ENCODE measurements around the gene RHEB.

DNA sequence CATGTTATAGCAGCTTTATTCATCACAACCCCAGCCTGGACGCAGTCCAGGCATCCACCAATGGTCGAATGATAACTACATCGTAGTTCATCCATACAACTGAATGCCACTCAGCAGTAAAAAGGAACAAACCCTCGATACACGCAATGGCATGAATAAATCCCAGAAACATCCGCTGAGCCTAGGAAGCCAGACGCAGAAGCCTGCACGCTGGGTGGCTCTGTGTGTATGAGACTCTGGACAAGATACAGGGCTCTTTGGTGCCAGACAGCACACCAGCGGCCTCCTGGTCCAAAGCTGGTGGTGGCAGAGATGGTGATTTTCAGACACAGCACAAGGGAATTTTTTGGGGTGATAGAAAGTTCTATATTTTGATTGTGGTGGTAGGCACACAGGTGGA, 69.7 kb downstream of the RHEB start:
- TF ChIP-seq, protein P1, sequence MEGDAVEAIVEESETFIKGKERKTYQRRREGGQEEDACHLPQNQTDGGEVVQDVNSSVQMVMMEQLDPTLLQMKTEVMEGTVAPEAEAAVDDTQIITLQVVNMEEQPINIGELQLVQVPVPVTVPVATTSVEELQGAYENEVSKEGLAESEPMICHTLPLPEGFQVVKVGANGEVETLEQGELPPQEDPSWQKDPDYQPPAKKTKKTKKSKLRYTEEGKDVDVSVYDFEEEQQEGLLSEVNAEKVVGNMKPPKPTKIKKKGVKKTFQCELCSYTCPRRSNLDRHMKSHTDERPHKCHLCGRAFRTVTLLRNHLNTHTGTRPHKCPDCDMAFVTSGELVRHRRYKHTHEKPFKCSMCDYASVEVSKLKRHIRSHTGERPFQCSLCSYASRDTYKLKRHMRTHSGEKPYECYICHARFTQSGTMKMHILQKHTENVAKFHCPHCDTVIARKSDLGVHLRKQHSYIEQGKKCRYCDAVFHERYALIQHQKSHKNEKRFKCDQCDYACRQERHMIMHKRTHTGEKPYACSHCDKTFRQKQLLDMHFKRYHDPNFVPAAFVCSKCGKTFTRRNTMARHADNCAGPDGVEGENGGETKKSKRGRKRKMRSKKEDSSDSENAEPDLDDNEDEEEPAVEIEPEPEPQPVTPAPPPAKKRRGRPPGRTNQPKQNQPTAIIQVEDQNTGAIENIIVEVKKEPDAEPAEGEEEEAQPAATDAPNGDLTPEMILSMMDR (IDR thresholded peaks at IDR 0.05) = no peak
- no peak for TF ChIP-seq POLR2A (IDR thresholded peaks at IDR 0.05)

All from Peyer's patch (tissue), 4 donors.